Fibroblast of peridontal ligament (primary cell): ENCODE measurements around the gene GRM4.

Experiments
- DNase-seq: peaks from one replicate; pipeline ENCODE4 v3.0.0-alpha.2; 2010; ENCODE audit errors: extremely low read depth

GRM4 gene

DNA sequence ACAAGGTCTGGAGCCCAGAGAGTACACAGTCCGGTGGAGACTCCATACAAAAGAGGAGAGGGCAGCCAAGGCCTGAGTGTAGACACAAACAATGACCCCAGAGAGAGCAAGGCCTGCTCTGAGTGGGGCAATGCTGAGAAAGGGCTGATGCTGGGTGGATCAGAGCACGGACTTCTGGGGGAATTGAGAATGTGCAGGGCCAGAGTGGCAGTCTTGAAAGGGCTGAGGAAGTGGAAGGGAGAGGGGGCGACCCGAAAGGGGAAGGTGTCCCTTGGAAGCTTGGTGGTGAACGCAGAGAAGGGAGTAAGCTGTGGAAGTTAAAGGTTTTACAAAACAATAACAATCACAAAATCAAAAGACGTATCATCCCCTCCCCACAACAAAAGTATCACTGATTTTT lies 12.0 kb upstream of the GRM4 start:
- DNase-seq = no peak

DNA sequence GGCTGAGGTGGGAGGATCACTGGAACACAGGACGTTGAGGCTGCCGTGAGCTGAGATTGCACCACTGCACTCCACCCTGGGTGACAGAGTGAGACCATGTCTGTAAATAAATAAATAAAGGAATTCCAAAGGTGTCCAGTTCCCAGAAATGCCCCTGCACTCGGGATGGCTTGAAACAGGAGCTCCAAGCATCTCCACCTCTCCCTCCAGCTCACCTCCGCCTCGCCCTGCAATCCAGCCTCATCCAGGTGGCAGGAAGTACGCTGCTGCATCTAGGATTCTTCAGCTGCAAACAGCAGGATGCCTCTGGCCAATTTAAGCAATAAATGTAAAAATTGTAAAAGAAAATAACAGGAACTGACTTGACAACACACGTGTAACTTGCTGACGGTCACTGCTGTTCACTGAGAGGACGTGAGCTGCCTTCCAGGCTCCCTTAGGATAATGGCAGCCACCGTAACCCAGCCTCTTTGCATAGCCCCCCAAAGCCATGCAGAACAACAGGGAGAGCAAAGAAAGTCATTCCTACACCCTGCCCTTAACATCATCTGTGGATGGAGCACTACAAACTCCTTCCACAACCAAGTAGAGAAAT lies 11.4 kb upstream of the GRM4 start:
- DNase-seq = no peak

DNA sequence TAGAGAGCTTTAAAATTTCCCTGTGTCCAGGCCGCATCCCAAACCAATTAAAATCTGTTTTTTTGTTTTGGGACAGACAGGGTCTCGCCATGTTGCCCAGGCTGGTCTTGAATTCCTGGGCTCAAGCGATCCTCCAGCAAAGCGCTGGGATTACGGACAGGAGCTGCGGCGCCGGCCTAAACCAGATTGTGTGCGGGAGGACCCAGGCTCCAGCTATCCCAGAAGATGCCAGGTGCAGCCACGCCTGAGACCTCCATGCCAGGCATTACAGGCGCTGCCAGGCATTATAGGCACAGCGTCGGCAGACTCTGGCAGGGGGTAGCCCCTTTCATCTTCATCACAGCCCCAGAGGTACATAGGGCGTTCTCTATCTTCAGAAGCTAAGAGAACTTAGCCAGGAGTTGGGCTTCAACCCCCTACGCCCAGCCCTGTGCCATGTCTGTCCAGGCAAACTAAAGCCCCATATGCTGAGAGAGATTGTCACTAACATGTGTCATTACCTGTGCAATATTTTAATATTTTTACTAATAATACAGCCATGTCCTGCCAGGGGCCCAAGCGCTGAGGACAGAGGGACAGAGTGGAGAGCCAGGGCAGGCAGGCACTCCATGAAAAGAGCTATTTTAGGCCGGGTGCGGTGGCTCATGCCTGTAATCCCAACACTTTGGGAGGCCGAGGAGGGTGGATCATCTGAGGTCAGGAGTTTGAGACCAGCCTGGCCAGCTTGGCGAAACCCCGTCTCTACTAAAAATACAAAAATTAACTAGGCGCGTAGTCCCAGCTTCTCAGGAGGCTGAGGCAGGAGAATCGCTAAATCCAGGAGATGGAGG lies 9.8 kb upstream of the GRM4 start:
- no peak for DNase-seq

DNA sequence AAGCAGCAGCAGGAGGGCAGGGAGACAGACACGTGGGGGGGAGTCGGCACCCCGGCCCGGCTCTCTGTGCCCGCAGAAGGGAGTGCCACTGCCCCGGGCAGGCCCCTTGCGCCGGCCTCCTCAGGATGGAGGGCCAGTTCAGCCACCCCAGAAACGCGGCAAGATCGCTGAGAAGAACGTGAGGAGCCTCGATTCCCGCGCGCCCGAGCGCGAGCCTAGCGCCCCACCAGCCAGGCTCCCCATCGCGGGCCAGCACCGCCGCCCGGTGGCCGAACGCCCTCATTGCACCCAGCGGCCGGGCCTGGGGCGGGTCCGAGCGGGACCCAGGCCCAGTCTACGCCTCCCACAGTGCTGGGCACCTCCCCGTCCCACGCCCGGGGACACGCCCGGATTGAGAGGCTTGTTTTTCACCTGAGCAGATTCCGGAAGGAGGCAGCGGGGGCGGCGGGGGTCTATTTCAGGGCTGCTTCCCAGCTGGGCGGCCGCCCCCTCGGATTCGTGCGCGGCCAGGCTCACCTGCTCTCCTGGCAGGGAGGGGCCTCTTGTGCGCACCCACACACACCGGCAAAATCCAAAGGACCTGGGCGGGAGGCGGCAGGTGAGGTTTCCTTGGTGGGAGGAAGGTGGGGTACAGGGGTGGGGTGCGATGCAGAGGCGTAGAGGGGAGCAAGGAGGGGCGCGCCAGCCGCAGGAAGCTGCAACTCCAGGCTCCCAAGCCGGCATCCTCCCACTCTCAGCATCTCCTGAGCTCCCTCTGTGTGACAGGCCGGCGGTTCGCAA lies 9.0 kb upstream of the GRM4 start:
- DNase-seq = peak; percentile 30

DNA sequence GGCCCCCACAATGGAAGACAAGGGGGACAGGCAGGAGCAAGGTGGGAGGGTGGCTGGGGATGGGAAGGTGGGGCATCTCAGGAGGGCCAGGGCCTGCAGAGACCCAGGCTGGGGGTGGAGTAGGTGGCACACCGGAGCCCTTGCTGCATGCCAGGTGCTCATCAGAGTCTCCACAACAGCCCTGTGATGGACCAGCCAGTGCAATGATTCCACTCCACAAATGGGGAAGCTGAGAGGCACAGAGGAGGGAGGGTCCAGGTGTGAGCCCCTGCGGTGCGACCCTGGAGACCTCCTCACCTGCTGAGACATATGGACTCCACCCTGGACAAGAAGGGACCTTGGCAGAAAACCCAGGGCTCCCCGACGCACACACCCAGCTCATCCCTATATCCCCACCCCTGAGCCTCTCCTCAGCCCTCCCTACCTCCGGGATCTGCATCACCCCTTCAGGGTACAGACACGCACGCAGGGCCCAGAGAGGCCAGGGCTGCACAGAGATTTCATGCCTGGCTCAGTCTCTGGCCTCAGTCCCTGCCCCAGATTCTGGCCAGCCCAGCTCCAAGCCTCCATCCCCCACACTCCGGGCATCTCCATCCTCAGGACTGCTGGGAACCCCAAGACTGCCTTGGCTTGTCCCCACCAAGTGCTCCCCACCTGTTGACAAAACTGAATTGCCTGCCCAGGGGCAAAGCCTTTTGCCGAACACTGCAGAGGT lies 7.1 kb upstream of the GRM4 start:
- no peak for DNase-seq

DNA sequence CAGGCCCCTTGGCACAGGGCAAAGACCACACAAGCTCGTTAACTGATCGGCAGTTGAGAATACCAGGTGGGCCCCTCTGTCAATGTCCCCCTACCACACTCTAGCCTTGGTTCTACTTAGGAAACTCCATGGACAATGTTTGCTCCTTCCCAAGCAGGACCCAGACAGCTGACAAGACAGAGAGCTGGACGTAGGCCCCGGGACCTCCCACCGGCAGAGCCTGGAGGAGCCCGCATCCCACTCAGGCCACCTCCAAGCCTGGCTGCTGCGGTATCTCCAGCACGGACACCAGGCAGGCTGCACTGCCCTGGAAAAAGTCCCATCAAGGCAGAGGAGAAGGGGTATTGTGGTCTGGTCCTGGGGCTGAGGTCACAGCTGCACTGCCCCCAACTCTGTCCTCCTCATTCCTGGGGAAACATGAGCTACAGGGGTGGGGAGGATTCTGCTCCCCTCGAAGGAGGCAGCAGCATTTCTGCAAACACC lies 6.2 kb upstream of the GRM4 start:
- DNase-seq = no peak

DNA sequence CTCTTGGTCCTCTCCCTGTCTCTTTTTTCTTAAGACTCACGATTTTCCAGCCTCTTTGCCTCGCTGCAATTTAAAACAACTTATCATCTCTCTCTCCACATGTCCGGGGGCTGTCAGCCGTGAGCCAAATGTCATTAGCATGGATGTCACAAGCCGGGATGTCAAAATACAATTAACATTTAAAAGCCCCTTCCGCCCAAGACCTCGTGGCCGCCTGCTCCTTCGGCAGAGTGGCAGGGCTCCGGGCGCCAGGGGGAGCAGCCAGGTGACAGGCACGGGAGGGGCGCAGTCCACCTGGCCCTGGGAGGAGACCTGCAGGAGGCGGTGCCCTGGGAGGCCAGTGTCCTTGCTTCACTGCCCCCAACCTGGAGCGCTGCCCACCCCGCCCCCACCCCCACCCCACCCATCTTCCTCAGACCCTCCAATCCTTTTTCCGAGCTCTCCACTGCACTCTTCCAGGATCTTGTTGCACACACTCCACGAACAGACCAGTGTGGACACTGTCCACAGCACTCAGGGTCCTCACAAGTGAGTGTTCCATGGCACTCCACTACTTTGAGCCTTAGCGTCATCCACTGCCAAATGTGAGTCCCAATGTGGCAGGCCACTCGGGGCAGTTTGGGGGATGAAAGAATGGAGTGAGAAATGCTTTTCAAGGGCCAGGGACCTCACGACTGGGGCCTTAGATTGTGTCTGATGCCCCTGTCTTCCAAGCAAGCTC lies 5.6 kb upstream of the GRM4 start:
- DNase-seq = no peak

DNA sequence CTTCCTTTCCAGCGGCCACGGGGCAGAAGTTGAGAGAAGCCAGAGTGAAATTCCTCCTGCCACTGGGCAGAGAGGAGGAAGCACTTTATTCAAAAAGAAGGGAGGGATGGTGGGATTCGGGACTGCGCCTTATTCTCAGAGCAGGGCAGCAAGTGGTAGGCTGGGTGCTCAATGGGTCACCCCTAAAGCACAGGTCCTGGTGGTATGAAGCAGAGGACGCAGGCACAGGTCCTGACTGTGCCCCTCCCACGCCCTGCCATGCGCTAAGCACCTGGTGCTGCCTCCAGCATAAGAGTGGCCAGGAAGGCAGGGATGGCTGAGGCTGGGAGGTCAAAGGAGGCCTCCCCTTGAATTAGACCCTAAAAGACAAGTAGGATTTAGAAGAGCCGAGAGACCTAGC lies 4.9 kb upstream of the GRM4 start:
- DNase-seq = no peak

DNA sequence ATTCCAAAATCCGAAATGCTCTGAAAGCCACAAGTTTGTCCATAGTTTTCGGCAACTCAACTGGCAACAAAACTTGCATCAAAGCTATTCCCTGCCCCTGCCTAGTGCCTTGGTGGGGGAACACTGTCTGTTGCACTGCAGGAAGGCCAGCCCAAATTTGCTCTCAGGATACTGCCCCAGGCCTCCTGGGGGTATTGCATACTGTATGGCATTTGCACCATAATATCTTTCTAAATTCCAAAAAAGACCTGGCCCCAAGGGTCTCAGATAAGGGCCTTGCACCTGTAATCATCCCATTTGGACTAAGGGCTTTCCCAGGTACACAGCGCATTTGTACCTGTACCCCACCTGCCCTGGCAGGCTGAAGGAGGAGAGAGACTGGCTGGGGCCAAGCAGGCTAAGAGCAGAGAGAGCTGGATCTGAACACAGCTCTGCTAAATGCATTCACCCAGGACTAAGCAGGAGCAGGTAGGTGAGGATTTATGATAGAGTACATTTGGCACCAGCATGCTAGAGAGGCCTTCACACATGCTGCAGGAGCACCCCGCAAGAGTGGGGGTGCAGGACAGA lies 4.0 kb upstream of the GRM4 start:
- DNase-seq = no peak

DNA sequence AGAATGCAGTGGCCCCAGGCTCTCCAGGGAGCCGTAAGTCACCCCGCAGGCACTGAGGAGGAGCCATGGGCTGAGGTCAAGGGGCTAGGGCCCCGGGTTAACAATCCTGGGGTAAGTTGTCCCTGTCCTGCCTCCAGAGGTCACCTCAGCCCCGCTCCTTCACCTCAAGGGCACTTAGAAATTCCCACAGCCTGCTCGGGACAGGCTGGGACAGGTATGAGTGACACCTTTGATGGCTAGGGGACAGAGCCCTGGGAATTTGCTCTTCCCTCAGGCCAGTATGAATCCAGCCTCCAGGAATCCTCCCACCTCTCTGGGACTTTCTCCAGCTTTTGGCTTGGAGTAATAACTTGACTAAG lies 3.5 kb upstream of the GRM4 start:
- no peak for DNase-seq

DNA sequence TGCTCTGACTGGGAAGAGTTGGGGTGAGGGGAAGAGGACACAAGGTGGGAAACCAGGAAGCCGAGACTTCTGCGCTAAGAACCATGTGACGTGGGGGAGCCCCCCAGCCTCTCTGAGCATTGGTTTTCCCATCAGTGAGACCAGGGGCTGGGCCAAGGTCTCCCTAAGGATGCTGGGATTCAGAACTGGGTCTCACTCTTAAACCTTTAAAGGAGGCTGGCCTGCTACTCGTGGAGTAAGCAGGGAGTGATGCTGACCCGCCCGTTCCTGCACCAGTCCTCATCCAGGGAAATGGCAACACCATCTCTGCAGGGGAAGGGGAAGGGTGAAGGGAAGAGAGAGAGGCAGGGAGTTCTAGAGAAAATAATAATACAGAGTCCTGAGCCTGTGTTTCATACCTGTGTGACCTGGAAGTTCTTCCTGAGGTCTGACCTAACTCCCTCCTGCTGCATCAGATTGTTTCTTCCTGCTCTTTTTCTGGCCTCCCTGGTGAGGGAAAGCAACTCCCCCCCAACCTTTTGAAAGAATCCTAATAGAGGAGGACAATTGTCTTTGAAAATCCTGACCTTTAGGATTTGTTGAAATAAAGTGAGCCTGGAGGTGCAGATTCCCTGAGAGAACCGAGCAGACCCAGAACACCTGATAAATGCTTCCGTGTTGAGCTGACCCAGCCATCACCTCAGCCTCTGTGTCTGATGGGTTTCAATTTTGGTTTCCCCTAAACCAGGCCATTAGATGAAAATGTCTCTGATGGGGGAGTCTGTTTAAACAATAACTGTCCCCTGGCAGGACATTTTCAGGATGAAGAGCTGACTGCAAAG lies 3.0 kb upstream of the GRM4 start:
- DNase-seq = no peak

DNA sequence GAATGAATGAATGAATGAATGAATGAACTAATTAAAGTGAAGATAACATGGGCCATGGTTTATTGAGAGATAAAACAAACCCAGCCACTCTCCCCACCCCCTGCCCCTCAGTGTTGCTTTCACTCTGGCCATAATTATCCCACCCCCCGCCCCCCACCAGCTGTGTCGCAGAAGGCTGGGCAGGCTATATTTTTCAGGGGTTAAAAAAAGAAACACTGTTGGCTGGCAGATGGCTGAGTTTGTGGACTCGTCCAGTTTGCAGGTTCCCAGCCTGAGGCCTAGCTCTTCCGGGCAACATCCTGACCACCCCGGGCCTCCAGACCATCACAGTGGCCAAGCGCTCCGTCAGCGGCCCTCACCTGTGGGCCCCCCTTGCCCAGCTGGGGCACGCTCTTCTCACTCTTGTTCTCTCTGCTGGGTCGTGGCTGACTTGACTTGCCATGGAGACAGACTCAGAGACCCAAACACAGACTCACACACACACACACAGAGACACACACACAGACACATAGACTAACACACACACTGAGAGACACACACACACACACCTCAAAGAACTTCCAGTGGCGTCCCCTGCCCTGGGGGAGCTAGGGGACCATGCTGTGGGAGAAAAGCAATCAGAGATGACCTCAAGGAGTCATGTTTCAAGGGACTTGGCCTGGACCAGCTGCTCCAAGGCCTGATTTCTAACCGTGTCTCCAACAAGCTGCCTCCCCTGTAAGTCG lies 2.2 kb upstream of the GRM4 start:
- no peak for DNase-seq

DNA sequence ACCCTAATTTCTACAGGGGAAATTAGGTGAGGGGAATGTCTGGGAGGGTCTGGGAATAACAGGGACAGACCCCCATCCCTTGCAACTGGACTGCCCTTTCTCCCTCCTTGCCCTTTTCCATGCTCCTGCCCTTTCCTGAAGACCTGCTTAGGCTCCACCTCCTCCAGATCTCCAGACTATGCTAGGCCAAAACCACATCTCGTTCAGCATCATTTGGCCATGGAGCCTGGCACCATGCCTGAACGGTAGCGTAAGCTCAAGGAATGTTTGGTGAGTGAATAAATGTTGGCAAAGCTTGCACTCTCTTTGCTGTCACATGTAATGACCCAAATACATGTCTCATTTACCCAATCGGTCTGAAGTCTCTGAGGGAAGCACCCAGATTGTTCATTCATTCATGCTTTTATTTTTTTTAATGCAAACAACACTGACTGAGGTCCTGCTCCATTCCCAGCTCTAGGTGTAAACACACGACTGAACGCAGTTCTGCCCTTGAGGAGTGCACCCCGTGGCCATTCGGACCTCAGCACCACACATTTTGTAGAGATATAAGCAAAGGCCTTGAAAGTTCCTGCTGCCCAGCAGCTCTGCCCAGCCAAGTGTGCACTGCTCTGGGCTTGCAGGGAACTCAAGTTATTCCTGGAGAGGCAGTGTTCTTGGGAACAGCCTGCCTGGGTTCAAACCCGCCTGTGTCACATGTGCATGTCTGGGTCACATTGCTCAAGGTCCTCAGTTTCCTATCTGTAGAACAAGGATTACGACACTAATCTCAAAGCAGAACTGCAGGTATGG lies 1.1 kb upstream of the GRM4 start:
- DNase-seq = peak; percentile 33

DNA sequence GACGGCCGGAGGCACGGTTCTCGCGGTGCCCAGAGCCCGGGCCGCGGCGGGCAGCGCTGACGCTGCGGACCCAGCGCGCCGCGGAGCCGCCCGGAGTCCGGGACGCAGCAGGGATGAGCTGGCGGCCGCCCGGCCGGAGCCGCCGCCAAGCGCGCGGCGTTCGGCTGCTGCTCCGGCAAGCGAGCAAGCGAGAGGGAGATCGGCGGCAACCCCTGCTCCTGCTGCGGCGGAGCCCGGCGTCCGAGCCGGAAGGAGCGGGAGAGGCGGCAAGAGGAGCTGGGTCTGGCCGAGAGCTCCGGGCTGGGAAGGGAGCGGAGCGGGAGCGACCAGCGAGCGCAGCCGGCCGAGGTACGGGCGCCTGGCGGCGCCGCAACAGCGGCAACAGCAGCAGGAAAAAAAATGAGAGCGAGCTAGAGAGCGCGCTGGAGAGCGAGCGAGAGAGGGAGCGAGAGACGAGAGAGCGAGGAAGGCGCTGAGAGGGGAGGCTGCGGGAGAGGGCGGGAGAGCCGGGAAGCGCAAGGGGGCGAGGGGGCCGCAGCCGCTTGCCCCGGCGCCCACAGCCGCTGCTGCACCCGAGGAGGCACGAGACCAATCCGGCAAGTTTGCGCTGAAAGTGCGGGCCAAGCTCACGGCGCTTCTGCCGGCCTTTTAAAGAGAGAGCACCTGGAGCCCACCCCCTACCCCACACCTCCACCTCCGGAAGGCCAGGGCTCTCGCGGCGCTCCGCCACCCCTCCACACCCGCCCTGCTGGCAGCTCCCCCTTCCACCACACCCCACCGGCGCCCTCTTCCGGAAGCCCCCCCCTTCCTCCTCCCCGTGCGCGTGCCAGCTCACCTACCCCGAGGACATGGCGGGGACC lies 496 bp downstream of the GRM4 start:
- DNase-seq = peak; percentile 35

DNA sequence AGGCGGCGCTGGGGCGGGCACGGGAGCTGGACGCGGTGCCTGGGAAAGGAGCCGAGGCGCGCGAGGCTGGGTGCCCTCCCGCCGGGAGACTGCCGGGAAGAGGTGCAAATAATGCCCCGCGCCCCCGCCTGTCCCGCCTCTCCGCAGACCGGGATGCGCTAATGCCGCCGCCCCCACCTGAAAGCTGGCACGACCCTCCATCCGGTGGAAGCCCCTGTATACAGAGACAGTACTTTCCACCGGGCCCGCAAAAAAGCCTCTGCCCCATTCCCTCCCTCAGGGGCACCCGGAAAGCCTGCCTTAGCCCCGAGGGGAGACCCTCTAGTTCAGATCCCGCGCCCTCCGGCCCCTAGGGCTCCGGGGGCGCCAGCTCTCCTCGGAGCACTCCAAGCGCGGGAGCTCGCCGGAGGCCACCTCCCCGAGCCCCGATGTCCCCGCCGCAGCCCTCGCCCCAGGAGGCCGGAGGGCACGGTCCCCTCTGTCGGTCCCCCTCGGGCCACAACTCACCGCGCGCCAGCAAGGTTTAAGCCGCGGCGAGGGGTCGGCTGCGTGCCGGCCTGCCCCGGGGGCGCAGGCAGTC lies 1.2 kb downstream of the GRM4 start:
- no peak for DNase-seq

DNA sequence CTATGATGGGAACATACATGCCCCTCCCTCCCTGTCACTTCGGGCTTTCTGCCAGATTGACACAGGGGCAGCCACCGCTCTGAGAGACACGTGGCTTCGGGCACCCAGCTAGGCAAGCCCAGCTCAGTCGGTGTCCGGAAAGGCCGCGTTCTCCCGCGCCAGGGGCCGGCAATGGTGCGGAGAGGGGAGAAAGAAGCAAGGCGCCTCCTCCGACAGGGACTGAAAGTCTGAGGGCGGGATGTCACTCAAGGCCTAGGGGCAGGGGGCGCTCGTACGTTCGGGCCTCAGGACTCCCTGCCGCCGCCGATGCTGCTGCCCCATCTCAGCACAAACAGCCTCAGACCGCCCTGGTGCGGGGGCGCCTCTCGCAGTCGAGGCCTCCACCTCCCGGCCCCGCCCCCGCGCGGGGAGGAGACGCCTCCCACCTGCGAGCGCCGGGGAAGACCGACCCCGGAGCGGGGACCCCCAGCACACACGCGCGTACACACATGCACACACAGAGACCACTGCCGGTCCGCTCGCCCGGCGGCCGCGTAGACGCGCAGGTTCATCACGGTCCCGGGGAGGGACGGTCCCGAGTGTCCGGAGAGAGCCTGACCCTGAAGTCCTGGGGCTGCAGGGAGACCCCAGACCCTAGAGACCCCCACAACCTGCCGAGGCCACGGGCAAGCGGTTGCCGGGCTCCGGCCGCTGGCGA lies 1.9 kb downstream of the GRM4 start:
- no peak for DNase-seq
